HL-60 (cell line): ENCODE data around the gene FGD6.

Experiments used
- DNase-seq, 2 experiments: peaks; one replicate each; pipeline ENCODE4 v3.0.0-alpha.2; 2010 to 2020; ENCODE audit warnings: low read depth in 1 of 2, low spot score in 1 of 2
- H3K27ac ChIP-seq: fragments of 250-450 bp; sonication (Bioruptor Pico); replicated peaks from 2 replicates; pipeline ENCODE4 v1.5.1; 2020; ENCODE audit warnings: mild to moderate bottlenecking, moderate library complexity
- H3K27me3 ChIP-seq: fragments of 250-450 bp; sonication (Bioruptor Pico); 2 replicates; pipeline ENCODE4 v1.5.1; 2021; ENCODE audit warnings: mild to moderate bottlenecking, moderate library complexity; ENCODE audit not compliant: insufficient read depth, poor library complexity, severe bottlenecking
- H3K4me3 ChIP-seq: replicated peaks from 2 replicates; pipeline ENCODE4 v1.5.1; 2011; ENCODE audit warnings: mild to moderate bottlenecking, control low read depth, low read length; ENCODE audit not compliant: insufficient read depth
- GABPA ChIP-seq: IDR thresholded peaks from 2 replicates; pipeline ENCODE4 v1.6.1; 2012; ENCODE audit warnings: low read depth
- POLR2AphosphoS5 ChIP-seq: IDR thresholded peaks from 2 replicates; pipeline ENCODE4 v1.6.1; 2012; ENCODE audit warnings: low read depth
- SPI1 ChIP-seq: IDR thresholded peaks from 2 replicates; pipeline ENCODE4 v1.6.1; 2012; ENCODE audit warnings: low read depth, mild to moderate bottlenecking, borderline replicate concordance
- TF ChIP-seq, protein P1 (sequence below): IDR thresholded peaks from 2 replicates; pipeline ENCODE4 v1.6.1; 2012; ENCODE audit warnings: low read depth; ENCODE audit not compliant: insufficient replicate concordance
- TF ChIP-seq, protein P2 (sequence below): IDR thresholded peaks from one replicate; pipeline ENCODE4 v1.5.1; 2011; ENCODE audit warnings: low read length, control low read depth, inconsistent platforms; ENCODE audit not compliant: insufficient read depth

FGD6 gene

GRCh38 chr12:95085612-95086011 is 131.7 kb downstream of the FGD6 start:
- TF ChIP-seq, protein P1, sequence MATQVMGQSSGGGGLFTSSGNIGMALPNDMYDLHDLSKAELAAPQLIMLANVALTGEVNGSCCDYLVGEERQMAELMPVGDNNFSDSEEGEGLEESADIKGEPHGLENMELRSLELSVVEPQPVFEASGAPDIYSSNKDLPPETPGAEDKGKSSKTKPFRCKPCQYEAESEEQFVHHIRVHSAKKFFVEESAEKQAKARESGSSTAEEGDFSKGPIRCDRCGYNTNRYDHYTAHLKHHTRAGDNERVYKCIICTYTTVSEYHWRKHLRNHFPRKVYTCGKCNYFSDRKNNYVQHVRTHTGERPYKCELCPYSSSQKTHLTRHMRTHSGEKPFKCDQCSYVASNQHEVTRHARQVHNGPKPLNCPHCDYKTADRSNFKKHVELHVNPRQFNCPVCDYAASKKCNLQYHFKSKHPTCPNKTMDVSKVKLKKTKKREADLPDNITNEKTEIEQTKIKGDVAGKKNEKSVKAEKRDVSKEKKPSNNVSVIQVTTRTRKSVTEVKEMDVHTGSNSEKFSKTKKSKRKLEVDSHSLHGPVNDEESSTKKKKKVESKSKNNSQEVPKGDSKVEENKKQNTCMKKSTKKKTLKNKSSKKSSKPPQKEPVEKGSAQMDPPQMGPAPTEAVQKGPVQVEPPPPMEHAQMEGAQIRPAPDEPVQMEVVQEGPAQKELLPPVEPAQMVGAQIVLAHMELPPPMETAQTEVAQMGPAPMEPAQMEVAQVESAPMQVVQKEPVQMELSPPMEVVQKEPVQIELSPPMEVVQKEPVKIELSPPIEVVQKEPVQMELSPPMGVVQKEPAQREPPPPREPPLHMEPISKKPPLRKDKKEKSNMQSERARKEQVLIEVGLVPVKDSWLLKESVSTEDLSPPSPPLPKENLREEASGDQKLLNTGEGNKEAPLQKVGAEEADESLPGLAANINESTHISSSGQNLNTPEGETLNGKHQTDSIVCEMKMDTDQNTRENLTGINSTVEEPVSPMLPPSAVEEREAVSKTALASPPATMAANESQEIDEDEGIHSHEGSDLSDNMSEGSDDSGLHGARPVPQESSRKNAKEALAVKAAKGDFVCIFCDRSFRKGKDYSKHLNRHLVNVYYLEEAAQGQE: no peak
- TF ChIP-seq POLR2AphosphoS5: no peak
- no peak for TF ChIP-seq GABPA
- TF ChIP-seq, protein P2, sequence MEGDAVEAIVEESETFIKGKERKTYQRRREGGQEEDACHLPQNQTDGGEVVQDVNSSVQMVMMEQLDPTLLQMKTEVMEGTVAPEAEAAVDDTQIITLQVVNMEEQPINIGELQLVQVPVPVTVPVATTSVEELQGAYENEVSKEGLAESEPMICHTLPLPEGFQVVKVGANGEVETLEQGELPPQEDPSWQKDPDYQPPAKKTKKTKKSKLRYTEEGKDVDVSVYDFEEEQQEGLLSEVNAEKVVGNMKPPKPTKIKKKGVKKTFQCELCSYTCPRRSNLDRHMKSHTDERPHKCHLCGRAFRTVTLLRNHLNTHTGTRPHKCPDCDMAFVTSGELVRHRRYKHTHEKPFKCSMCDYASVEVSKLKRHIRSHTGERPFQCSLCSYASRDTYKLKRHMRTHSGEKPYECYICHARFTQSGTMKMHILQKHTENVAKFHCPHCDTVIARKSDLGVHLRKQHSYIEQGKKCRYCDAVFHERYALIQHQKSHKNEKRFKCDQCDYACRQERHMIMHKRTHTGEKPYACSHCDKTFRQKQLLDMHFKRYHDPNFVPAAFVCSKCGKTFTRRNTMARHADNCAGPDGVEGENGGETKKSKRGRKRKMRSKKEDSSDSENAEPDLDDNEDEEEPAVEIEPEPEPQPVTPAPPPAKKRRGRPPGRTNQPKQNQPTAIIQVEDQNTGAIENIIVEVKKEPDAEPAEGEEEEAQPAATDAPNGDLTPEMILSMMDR: no peak
- no peak for TF ChIP-seq SPI1
- Histone ChIP-seq H3K27ac (no peak overlapping the region), H3K4me3 (no peak overlapping the region), H3K27me3 (no peaks in the 10 kb centered on the region)
- DNase-seq: no peak

DNA sequence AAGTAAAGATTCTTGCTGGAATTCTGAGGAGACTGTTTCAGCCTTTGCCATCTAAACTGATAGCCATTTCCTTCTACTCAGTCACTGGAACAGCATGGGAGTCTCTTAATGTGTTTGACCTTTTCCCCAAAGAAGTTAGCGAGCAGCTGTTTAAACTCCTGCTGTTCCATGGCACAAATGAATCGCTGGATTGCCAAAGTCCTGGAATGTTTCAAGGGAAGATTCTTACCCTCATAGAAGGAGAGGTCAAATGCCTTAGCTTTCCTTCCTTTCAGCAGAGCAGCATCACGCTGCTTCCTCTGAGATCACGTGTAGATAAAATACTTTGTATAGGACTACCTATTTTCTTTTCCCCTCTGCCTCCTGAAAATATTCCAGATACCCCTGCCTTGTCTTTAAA is 133.3 kb downstream of the FGD6 start:
- no peak overlapping the region for H3K27ac ChIP-seq
- H3K27me3 ChIP-seq: no peaks in the 10 kb centered on the region
- no peak for TF ChIP-seq GABPA
- DNase-seq: no peak
- H3K4me3 ChIP-seq: no peak overlapping the region

DNA sequence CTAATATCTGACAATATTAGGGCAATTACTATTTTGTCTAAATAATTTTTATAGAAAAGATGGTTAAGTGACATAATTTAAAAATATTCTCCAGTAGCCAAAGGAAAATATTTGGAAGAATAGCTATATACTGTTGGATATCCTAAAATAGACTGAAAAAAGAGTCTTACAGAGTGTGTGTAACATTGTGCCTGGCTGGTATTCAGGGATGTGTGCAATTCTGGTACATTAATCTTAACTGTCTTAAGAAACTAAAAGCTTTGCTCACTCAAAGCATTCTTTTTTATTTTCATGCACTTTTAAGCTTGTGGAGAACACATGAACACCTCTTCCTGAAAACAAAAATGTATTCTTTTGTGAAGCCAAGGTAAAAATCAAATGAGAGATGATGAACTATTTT is 133.8 kb downstream of the FGD6 start:
- TF ChIP-seq POLR2AphosphoS5 (no peak), GABPA (no peak), SPI1 (no peak)
- TF ChIP-seq, protein P1: no peak
- TF ChIP-seq, protein P2: no peak
- Histone ChIP-seq H3K4me3 (no peak overlapping the region), H3K27me3 (no peaks in the 10 kb centered on the region), H3K27ac (no peak overlapping the region)
- DNase-seq: no peak

DNA sequence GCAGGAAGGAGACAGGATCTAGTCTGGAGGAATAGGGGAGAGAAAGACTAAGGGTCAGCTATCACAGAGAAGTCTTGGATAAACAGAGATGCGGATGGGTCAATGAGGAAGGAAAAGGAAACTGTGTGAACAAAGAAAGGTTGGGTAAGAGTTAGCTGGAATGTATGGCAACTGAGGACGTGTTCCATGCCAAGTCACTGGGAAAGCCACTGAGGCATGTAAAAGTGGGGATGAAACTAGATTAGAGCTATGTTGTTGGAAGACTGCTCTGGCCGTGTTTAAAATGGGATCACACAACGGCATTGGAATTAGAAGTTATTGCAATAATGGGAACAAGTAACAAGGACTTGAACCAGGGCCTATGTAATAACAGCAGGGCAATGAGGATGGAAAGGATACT is 139.9 kb downstream of the FGD6 start:
- Histone ChIP-seq H3K27me3 (no peaks in the 10 kb centered on the region), H3K27ac (no peak overlapping the region), H3K4me3 (no peak overlapping the region)
- no peak for TF ChIP-seq SPI1
- TF ChIP-seq, protein P2: no peak
- TF ChIP-seq, protein P1: no peak
- no peak for TF ChIP-seq GABPA
- TF ChIP-seq POLR2AphosphoS5: no peak
- DNase-seq: no peak
